GM21528 (cell line): ENCODE data around the gene DCAF5.
A peak's percentile ranks its signal among the peaks of the same experiment; 100 is the strongest.
"Not testable (repeated sequence)": the region's sequence is repeated elsewhere in the genome, so short reads cannot be mapped to it uniquely, and the experiment has no call there.

Source experiments
- ATAC-seq: cut with Tn5 transposase; IDR thresholded peaks from one replicate; pipeline ENCODE4 v1.9.1; 2021; ENCODE audit warnings: mild to moderate bottlenecking, moderate library complexity; ENCODE audit not compliant: unreplicated experiment, low FRiP score

The DCAF5 gene

GRCh38 chr14:69152902-69153151, at the start of gene DCAF5:
Gene DCAF5 (minus strand): TSS chr14:69153119. CDS start chr14:69152978, 141 bp downstream.
- no peak for ATAC-seq

GRCh38 chr14:69199786-69200185, 46.9 kb upstream of the DCAF5 start:
- ATAC-seq, result no peak

DNA sequence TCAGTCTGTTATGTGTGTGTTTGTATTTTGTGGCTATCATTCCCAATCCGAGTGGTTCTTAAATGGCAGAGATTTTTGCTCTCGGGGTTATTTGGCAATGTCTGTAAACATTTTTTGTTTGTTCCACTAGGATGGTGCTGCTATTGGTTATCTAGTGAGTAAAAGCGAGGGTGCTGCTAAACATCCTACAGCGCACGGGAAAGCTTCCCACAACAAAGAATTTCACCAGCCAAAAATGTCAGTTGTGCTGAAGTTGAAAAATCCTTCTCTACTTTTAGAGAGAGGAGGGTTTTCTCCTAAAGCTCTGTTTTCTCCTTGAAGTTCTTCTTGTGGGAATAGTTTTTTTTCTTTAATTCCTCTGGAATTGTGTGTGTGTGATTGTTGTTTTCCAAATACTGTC, 40.8 kb upstream of the DCAF5 start:
- no peak for ATAC-seq

- peak; percentile 81 for ATAC-seq
These were observed 38.6 kb upstream of the DCAF5 start, which contains the start of gene EXD2 for GRCh38 chr14:69191340-69192111. Gene EXD2 (plus strand): TSS chr14:69191498. CDS start chr14:69209471, 17,973 bp downstream.

DNA sequence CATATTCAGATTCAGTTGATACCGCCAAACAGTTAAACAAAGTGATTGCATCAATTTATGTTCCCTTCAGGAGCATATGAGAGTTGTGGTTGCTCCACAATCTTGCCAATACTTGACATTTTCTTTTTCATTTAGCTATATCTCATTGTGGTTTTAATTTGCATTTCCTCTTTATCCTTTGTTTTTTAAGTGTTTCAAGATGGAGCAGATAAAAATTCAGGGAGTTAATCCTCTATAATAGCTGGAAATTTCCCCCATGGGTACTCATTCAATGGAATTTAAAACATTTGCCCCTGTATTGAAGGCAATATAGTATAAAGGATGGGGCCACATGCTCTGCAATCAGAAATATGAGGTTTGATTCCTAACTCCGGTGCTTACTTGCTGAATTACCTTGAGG, 37.3 kb upstream of the DCAF5 start:
- no peak for ATAC-seq

- ATAC-seq, result no peak
These were observed 30.8 kb upstream of the DCAF5 start for GRCh38 chr14:69183735-69184134.

DNA sequence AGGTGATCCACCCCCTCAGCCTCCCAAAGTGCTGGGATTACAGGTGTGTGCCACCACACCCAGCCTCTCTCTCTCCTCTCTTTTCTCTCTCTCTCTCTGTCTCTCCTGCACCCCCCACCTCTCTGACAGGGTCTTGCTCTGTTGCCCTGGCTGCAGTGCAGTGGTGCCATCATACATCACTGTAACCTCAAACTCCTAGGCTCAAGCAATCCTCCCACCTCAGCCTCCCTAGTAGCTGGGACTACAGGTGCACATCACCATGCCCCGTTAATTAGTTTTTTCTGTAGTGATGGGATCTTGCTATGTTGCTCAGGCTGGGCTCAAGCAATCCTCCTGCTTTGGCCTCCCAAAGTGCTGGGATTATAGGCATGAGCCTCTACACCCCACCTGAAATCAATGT, 29.7 kb upstream of the DCAF5 start:
- not testable (repeated sequence) for ATAC-seq

DNA sequence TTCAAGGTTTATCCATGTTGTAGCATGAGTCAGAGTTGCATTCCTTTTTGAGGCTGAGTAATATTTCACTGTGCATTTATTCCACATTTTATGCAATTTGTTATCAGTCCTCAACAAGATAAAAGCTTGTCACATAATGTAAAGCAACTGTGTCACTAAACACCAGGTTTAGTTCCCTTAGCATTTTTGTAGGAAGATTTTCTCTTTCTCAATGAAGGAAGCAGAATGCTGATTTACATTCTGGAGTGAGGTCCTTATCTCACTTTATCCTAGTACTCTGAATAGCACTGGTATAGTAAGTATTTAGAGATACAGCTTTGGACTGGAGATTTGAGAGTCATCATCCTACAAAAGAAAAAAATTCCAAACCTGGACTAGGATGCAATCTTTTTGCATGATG, 28.6 kb upstream of the DCAF5 start:
- no peak for ATAC-seq

GRCh38 chr14:69175130-69175529, 22.2 kb upstream of the DCAF5 start:
- ATAC-seq, result no peak

GRCh38 chr14:69171569-69171968, 18.6 kb upstream of the DCAF5 start:
- no peak for ATAC-seq

DNA sequence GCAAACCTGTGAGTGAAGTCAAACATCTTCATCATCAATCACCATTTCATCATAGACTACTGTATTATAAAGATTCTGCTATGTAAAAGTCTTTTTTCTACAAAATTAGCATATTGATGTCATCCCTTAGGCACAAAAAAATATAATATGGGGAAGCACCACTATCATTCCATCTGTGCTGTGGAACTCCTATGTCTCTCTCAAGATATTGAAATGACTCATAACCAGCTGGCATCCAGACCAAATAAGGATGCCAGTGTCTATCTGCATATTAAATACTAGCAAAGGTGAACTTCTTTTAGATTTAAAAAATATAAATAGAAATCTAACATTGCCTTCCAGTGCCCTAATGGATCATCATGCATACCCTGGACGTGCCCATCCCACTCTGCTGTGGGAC, 17.9 kb upstream of the DCAF5 start:
- no peak for ATAC-seq

DNA sequence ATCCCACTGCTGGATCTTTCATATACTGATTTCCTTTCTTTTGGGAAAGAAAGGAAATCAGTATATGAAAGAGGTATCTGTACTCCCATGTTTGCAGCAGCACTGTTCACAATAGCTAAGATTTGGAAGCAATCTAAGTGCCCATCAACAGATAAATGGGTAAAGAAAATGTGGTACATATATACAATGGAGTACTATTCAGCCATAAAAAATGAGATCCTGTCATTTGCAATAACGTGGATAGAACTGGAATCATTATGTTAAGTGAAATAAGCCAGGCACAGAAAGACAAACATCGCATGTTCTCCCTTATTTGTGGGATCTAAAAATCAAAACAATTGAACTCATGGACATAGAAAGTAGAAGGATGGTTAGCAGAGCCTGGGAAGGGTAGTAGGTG, 12.9 kb upstream of the DCAF5 start:
- ATAC-seq, result not testable (repeated sequence)

- ATAC-seq, result no peak
These were observed 8.7 kb upstream of the DCAF5 start for GRCh38 chr14:69161590-69161989.

- no peak for ATAC-seq
These were observed 3.3 kb upstream of the DCAF5 start for GRCh38 chr14:69156224-69156623.

- no peak for ATAC-seq
These were observed 1.9 kb upstream of the DCAF5 start for GRCh38 chr14:69154779-69155178.

DNA sequence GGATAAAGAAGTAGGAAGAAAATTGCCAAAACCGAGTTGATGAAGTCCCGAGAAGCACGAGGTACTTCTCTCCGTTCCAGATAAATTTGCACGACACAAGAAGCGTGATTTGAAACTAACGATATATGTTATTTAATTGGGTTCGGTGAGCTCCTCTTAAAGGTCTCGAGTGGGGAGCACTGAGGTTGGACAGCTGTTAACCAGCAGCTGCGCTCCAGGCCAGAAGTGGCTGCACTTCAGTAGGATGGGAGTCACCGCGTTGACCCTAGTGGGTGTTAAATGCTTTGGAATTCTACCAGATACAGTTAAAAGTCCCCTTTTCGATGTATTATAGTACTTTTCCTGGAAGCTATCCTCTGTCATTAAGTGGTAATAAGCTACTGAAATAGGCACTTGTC, 953 bp upstream of the DCAF5 start:
- ATAC-seq, result no peak

DNA sequence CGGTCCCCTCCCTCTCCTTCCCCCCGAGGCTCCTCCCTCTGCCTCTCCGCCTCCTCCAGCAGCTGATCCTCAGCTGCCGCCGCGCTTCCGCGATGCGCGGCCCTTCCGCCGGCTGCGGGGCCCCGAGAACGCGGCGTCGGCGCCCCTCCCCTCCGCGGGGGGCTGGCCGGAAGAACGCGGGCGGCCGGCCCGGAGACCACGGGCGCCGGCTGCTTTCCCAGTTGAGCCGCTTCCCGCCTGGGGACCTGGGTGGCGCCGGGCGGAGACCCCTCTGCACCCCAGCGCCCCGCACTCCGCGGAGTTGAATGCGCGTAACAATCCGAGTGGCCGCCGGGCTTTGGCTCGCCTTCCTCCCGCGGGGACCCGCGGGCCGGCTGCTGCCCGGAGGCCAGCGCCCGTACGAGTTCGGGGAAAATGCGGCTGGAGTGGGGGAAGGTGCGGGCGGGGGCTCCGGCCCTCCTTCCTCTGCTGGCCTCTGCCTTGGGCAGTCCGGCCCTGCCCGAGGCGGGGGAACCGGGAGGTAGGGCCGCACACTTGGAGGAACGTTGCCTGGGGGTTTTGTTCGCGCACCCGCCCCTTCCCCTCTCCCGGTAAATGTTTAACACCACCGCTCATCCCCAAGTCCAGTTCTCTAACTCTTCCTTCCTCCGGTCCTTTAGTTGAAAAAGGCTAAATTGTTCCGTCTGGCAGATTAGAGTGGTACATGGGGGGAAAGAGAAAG, 393 bp upstream of the DCAF5 start:
- ATAC-seq, result peak; percentile 78

GRCh38 chr14:69152181-69152901, 578 bp downstream of the DCAF5 start:
- no peak for ATAC-seq

- ATAC-seq, result peak; percentile 46
These were observed 1.3 kb downstream of the DCAF5 start for GRCh38 chr14:69151458-69152180.

DNA sequence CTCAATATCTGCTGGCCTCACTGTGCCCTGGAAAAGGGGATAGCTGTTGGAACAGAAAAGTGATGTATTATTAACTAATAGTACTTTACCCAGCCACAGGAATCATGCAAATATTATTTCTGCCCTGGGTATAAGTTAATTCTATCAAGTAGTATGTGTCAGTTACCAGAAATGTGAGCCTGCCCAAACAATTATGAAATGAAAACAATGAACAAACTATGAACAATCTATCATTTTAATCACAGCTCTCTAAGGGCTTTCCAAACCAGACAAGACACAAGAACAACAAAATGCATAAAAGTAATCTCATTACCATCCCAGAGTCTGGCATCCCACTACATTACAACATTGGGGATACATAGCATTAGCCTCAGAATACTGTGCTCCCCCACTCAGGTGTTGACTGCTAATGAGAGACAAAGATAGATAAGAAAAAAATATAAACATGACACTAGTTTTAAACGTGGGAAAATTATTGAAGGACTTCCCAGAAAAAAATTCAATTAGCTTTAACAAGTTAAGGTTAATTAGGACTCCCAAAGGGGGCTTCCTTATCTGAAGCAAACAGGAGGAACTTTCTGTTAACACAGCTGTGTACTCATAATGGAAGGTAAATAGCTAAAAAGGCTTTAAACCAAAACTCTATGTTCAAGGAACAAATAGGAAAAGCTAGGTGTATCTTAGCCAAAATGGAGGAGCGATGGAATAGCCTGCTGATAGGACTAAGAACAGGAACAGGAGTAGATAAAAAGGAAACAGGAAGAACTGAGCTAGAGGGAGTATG, 3.3 kb downstream of the DCAF5 start:
- ATAC-seq, result no peak
